Measurements from ENCODE around the gene FAM117B. TPM values are rescaled to one million over a fixed set of nuclear protein-coding genes. Genes with fewer than 3 reads are reported as not detected.
A peak's percentile ranks its signal among the peaks of the same experiment; 100 is the strongest.
"Not testable (repeated sequence)": the region's sequence is repeated elsewhere in the genome, so short reads cannot be mapped to it uniquely, and the experiment has no call there.

FAM117B gene
- total RNA-seq, 1 donor from 2014 or later = 1.8 TPM

DNA sequence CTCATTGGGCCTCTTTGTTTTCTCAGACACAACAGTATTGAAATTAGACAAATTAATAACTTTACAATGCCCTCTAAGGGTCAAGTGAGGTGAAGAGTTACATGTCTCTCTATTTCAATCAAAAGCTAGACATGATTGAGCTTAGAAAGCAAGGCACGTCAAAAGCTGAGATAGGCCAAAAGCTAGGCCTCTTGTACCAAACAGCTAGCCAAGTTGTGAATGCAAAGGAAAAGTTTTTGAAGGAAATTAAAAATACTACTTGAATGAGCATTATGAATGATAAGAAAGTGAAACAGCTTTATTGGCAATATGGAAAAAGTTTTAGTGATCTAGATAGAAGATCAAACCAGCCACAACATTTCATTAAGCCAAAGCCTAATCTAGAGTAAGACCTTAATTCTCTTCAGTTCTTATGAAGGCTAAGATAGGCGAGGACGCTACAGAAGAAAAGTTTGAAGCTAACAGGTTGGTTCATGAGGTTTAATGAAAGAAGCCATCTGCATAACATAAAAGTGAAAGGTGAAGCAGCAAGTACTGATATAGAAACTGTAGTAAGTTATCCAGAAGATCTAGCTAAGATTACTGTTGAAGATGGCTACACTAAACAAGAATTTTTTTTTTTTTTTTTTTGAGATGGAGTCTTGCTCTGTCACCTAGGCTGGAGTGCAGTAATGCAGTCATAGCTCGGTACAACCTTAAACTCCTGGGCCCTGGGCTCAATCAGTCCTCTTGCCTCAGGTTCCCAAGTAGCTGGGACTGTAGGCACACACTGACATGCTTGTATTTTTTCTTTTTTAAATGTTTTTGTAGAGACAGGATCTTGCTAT is 65.5 kb downstream of the FAM117B start:
- DNase-seq (ENCODE audit: low read depth in 2 of 2) = no peak

- no peak for DNase-seq (ENCODE audit: low read depth in 2 of 2)
Measured at GRCh38 chr2:202703091-202703490, 68.3 kb downstream of the FAM117B start.

DNA sequence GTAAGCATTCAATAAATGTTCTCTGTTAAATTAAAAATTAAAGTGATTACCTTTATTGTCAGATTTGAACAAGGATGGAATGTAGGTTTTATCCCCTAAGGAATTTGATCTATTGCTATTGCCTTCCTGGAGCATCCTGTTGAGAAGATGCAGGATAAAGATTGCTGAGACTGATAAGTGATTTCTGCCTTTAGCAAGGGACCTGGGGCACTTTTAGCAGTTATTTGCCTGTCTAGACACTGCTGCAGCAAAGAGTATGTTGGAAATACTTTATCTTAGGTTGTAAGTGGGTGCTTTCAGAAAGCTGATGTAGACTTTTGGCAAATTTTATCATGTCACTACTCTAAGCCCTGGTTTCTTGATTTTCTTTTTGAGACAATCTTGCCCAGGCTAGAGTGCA is 69.5 kb downstream of the FAM117B start:
- no peak for DNase-seq (ENCODE audit: low read depth in 2 of 2)

- no peak for DNase-seq (ENCODE audit: low read depth in 2 of 2)
Measured at GRCh38 chr2:202705446-202706020, 70.8 kb downstream of the FAM117B start.

DNA sequence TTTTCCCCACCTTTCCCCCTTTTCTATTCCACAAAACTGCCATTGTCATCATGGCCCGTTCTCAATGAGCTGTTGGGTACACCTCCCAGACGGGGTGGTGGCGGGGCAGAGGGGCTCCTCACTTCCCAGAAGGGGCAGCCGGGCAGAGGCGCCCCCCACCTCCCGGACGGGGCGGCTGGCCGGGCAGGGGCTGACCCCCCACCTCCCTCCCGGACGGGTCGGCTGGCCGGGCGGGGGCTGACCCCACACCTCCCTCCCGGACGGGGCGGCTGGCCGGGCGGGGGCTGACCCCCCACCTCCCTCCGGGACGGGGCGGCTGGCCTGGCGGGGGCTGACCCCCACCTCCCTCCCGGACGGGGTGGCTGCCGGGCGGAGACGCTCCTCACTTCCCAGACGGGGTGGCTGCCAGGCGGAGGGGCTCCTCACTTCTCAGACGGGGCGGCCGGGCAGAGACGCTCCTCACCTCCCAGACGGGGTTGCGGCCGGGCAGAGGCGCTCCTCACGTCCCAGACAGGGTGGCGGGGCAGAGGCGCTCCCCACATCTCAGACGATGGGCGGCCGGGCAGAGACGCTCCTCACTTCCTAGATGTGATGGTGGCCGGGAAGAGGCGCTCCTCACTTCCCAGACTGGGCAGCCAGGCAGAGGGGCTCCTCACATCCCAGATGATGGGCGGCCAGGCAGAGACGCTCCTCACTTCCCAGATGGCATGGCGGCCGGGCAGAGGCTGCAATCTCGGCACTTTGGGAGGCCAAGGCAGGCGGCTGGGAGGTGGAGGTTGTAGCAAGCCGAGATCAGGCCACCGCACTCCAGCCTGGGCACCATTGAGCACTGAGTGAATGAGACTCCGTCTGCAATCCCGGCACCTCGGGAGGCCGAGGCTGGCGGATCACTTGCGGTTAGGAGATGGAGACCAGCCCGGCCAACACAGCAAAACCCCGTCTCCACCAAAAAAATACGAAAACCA is 80.5 kb downstream of the FAM117B start:
- not testable (repeated sequence) for DNase-seq (ENCODE audit: low read depth in 2 of 2)

GRCh38 chr2:202716114-202716718 is 81.4 kb downstream of the FAM117B start:
- no peak for DNase-seq (ENCODE audit: low read depth in 2 of 2)

GRCh38 chr2:202716953-202717597 is 82.3 kb downstream of the FAM117B start:
- DNase-seq (ENCODE audit: low read depth in 2 of 2) = no peak

GRCh38 chr2:202717598-202718310 is 83.0 kb downstream of the FAM117B start:
- no peak for DNase-seq (ENCODE audit: low read depth in 2 of 2)

DNA sequence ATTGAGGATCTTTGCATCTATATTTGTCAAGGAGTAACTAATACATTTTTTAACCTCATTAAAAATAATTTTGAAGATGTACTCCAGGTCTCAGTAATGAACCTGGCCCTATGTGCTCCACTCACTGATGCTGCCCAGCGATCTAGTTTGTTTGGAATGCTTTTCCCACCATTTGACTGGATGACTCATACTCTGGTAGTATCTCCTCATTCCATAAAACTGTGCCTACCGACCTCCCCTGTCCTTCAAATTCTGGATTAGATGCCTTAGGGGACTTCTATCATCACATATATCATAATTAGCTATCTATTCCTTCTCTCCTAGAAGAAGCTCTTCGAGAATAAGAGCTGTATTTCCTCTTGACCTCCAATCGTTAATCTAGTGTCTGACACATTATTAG is 83.8 kb downstream of the FAM117B start:
- DNase-seq (ENCODE audit: low read depth in 2 of 2) = no peak

GRCh38 chr2:202720226-202720625 is 85.5 kb downstream of the FAM117B start:
- no peak for DNase-seq (ENCODE audit: low read depth in 2 of 2)

GRCh38 chr2:202721621-202722020 is 86.9 kb downstream of the FAM117B start:
- no peak for DNase-seq (ENCODE audit: low read depth in 2 of 2)

DNA sequence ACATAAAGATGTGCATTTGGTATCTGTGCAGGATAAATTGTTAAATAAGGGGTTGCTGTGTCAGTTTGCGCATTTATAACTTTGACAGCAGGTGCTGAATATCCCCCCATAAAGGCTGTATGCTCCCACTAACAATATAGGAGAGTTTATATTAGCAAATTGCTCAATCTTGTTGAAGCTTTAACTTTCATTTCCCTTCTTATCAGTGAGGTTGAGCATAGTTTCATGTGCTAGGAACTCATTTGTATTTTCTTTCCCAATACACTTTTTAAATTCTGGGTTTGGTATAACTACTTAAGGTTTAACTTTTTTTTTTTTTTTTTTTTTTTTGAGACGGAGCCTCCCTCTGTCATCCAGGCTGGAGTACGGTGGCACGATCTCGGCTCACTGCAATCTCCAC is 89.0 kb downstream of the FAM117B start:
- no peak for DNase-seq (ENCODE audit: low read depth in 2 of 2)

DNA sequence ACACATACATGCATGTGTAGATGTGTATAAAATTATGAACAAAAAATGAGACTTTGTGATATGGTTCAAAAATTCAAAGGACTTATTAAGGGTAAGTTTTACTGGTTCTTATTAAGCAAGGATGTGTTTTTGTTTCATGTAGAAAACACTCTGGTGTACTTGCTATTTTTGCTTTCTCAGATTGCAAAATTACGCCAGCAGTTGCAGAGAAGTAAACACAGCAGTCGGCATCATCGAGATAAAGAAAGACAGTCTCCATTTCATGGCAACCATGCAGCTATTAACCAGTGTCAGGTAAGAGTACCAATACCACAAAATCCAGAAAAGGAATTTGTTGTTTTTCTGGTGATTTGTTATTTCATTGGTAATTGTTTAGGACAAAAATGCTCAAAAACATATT is 91.3 kb downstream of the FAM117B start:
- DNase-seq (ENCODE audit: low read depth in 2 of 2) = no peak

DNA sequence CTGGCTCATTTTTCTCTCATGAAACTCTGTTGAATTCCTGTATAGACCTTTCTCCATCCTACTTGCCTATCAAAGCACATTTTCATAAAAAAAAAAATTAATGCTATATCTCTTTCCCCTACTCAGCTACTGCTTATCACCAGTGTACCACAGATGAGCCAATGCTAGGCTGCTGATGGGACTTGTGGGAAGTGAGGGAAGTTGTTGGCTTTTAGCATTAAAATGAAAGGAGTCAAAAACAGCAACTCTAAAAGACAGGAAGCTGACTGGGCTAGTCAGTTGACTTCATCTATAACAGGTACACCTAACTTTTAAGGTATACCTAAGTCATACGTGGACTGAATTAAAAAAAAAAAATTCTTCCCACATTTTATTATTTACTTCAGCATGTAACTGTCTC is 102.1 kb downstream of the FAM117B start:
- no peak for DNase-seq (ENCODE audit: low read depth in 2 of 2)

DNA sequence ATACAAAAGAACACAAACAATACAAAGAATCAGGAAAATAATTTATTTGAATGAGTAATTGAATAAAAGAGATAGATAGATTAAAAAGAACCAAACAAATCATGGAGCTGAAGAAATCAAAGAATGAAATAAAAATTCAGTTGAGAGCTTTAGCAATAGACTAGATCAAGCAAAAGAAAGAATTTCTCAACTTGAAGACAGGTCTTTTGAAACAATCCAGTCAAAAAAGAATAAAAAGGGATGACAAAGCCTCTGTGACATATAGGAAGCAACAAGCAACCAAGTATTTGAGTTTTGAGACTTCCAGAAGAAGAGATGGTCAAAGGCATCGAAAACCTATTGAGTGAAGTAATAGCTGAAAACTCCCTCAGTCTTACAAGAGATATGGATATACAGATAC is 108.8 kb downstream of the FAM117B start:
- DNase-seq (ENCODE audit: low read depth in 2 of 2) = no peak

- DNase-seq (ENCODE audit: low read depth in 2 of 2) = peak in 1 of 2 donors; percentile 23
Measured at GRCh38 chr2:202749477-202749876, 114.7 kb downstream of the FAM117B start.

DNA sequence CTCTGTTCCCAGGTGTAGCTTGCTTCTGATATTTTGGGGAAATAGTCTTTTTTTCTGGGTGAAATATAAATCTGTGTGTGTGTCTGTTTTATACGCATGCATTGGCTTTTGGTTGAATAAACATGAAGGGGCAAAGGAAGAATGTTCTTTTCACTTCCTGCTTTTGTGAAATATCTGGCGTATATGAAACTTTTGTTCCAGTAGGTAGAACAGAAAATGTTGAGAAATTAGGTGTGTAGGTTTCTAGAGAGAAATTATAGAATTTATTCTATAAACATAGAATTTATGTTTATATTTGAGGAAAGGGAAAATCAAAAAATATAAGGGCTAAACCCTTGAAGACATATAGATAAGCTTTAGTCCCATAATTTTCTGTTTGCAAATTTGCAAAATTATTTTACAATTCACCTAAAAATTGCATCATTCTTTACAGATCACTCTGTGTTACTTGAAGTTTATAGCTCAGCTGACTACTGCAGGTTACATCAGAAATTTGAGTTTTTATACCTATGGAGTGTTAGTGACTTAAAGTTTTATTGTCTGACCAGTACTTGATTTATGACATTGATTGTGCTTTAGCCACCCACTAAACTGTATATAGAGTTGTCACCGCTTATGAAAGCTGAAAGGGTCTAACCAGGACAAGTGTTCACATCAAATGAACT is 116.1 kb downstream of the FAM117B start:
- DNase-seq (ENCODE audit: low read depth in 2 of 2) = peak in 1 of 2 donors; percentile 62

- no peak for DNase-seq (ENCODE audit: low read depth in 2 of 2)
Measured at GRCh38 chr2:202752071-202752470, 117.3 kb downstream of the FAM117B start.

GRCh38 chr2:202754936-202755335 is 120.2 kb downstream of the FAM117B start:
- DNase-seq (ENCODE audit: low read depth in 2 of 2) = no peak

- no peak for DNase-seq (ENCODE audit: low read depth in 2 of 2)
Measured at GRCh38 chr2:202756598-202756997, 121.8 kb downstream of the FAM117B start.

Measured in lung microvascular endothelial cell (primary cell).